ENCODE measurements around the gene EBF4. TPM values are rescaled to one million over a fixed set of nuclear protein-coding genes. Genes with fewer than 3 reads are reported as not detected.

The EBF4 gene
- total RNA-seq, 1 experiment from 2014 or later: 2.7 TPM

GRCh38 chr20:2707353-2708072, 14.9 kb downstream of the EBF4 start (continued):
- TF ChIP-seq AFF4 (CRISPR knock-in tag; IDR thresholded peaks at IDR 0.05; ENCODE audit: borderline replicate concordance) (no peak), CREB1 (CRISPR knock-in tag; IDR thresholded peaks at IDR 0.05) (no peak), E2F4 (CRISPR knock-in tag; IDR thresholded peaks at IDR 0.05; ENCODE audit: borderline replicate concordance, low read depth) (no peak), ZNF423 (CRISPR knock-in tag; IDR thresholded peaks at IDR 0.05) (no peak), TEAD1 (CRISPR knock-in tag; IDR thresholded peaks at IDR 0.05) (no peak), NR2C2 (CRISPR knock-in tag; IDR thresholded peaks at IDR 0.05) (no peak), E2F5 (CRISPR knock-in tag; IDR thresholded peaks at IDR 0.05) (no peak)
- TF ChIP-seq, protein P1, sequence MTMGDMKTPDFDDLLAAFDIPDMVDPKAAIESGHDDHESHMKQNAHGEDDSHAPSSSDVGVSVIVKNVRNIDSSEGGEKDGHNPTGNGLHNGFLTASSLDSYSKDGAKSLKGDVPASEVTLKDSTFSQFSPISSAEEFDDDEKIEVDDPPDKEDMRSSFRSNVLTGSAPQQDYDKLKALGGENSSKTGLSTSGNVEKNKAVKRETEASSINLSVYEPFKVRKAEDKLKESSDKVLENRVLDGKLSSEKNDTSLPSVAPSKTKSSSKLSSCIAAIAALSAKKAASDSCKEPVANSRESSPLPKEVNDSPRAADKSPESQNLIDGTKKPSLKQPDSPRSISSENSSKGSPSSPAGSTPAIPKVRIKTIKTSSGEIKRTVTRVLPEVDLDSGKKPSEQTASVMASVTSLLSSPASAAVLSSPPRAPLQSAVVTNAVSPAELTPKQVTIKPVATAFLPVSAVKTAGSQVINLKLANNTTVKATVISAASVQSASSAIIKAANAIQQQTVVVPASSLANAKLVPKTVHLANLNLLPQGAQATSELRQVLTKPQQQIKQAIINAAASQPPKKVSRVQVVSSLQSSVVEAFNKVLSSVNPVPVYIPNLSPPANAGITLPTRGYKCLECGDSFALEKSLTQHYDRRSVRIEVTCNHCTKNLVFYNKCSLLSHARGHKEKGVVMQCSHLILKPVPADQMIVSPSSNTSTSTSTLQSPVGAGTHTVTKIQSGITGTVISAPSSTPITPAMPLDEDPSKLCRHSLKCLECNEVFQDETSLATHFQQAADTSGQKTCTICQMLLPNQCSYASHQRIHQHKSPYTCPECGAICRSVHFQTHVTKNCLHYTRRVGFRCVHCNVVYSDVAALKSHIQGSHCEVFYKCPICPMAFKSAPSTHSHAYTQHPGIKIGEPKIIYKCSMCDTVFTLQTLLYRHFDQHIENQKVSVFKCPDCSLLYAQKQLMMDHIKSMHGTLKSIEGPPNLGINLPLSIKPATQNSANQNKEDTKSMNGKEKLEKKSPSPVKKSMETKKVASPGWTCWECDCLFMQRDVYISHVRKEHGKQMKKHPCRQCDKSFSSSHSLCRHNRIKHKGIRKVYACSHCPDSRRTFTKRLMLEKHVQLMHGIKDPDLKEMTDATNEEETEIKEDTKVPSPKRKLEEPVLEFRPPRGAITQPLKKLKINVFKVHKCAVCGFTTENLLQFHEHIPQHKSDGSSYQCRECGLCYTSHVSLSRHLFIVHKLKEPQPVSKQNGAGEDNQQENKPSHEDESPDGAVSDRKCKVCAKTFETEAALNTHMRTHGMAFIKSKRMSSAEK (CRISPR knock-in tag; IDR thresholded peaks at IDR 0.05; ENCODE audit: borderline replicate concordance): no peak

DNA sequence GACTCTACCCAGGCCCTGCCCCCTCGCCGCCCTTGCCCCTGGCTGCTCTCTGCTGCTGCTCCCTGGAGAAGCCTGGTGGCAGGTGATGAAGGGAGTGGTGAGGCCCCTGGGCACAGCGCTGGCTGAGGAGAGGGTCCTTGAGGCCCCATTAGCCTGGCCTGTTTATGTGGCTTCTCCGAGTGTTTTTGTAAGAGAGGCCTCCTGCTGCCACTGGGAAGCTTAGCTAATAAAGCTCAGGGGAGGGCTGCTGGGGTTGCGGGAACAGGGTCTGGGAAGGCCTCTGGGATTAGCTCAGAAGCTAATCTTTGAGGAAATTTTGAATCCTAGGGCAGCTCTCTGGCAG, 15.5 kb downstream of the EBF4 start:
- H3K36me3 Mint-ChIP-seq: no peaks in the 10 kb centered on the region
- TF ChIP-seq ZNF317 (CRISPR knock-in tag; IDR thresholded peaks at IDR 0.05; ENCODE audit: borderline replicate concordance, low read depth) (no peak), FOXK1 (CRISPR knock-in tag; IDR thresholded peaks at IDR 0.05) (no peak), SMAD3 (CRISPR knock-in tag; IDR thresholded peaks at IDR 0.05; ENCODE audit: borderline replicate concordance) (no peak), JUN (CRISPR knock-in tag; IDR thresholded peaks at IDR 0.05) (no peak)
- TF ChIP-seq, protein P1 (CRISPR knock-in tag; IDR thresholded peaks at IDR 0.05; ENCODE audit: borderline replicate concordance): no peak
- H3K27me3 Mint-ChIP-seq (ENCODE audit: low read depth): peaks cover 35% of the 10 kb centered on the region
- H3K9me3 Mint-ChIP-seq: no peaks in the 10 kb centered on the region
- ChIA-PET CTCF (interaction anchor here (0.6 to 1.9 kb wide), 5 partner anchors 14 to 61 kb away, joined by 4 to 7 read pairs (median 4); no protein-coding TSS in a partner anchor), POLR2A (no interaction called here)
- peaks cover 24% of the 10 kb centered on the region for H3K4me1 Mint-ChIP-seq
- H3K27ac Mint-ChIP-seq: no peak overlapping the region
- no peak overlapping the region for H3K4me3 Mint-ChIP-seq
- DNase-seq (ENCODE audit: low spot score): no peak
- ATAC-seq: 0 out of 2 replicates have a peak, but pooled peaks have one; percentile 20
